ENCODE measurements around the gene DNM1.
"Not testable (repeated sequence)": the region's sequence is repeated elsewhere in the genome, so short reads cannot be mapped to it uniquely, and the experiment has no call there.

DNM1 gene

GRCh38 chr9:128178806-128179431 lies 24.3 kb upstream of the DNM1 start:
- no peak for DNase-seq

- no peak for DNase-seq
Observed at GRCh38 chr9:128180001-128180400, 23.2 kb upstream of the DNM1 start.

GRCh38 chr9:128180447-128180846 lies 22.7 kb upstream of the DNM1 start:
- DNase-seq: no peak

- not testable (repeated sequence) for DNase-seq
Observed at GRCh38 chr9:128181480-128181879, 21.7 kb upstream of the DNM1 start.

- DNase-seq: no peak
Observed at GRCh38 chr9:128182893-128183588, 20.1 kb upstream of the DNM1 start.

- no peak for DNase-seq
Observed at GRCh38 chr9:128185979-128186965, 16.9 kb upstream of the DNM1 start.

GRCh38 chr9:128187361-128187760 lies 15.8 kb upstream of the DNM1 start:
- DNase-seq: no peak

- DNase-seq: peak; percentile 13
Observed at GRCh38 chr9:128188209-128188608, 15.0 kb upstream of the DNM1 start.

- DNase-seq: no peak
Observed at GRCh38 chr9:128190013-128190412, 13.2 kb upstream of the DNM1 start.

GRCh38 chr9:128190516-128191405 lies 12.4 kb upstream of the DNM1 start:
- no peak for DNase-seq

- DNase-seq: peak; percentile 64
Observed at GRCh38 chr9:128191406-128192046, 11.7 kb upstream of the DNM1 start, which contains the start of gene CIZ1. Gene CIZ1, minus strand, starts transcription at chr9:128191572. Its CDS starts 715 bp downstream, at chr9:128190857.

GRCh38 chr9:128192601-128193371 lies 10.4 kb upstream of the DNM1 start:
- DNase-seq: peak; percentile 68

GRCh38 chr9:128193469-128194096 lies 9.6 kb upstream of the DNM1 start:
- no peak for DNase-seq

GRCh38 chr9:128201441-128202369 lies 1.5 kb upstream of the DNM1 start:
- DNase-seq: no peak

GRCh38 chr9:128202648-128203023 lies 543 bp upstream of the DNM1 start:
- no peak for DNase-seq

- DNase-seq: peak; percentile 31
Observed at GRCh38 chr9:128203707-128204551, 750 bp downstream of the DNM1 start.

GRCh38 chr9:128204858-128205257 lies 1.7 kb downstream of the DNM1 start:
- no peak for DNase-seq

- DNase-seq: no peak
Observed at GRCh38 chr9:128205296-128205944, 2.2 kb downstream of the DNM1 start.
